Coronary artery (tissue), 2 donors: ENCODE measurements around the gene SEMA5A.

Source experiments
- DNase-seq: peaks from one replicate; pipeline ENCODE4 v3.0.0-alpha.2; 2017; ENCODE audit warnings: low spot score
- H3K27ac ChIP-seq, 2 donors: fragments of 200-600 bp; sonication (generic); one replicate each; pipeline ENCODE4 v1.5.1; 2016 to 2019
- H3K4me3 ChIP-seq: fragments of 200-600 bp; sonication (generic); 2 replicates; pipeline ENCODE4 v1.5.1; 2016; ENCODE audit warnings: mild to moderate bottlenecking, moderate library complexity
- TF ChIP-seq, protein P1 (sequence below): fragments of 200-600 bp; sonication (generic); IDR thresholded peaks from one replicate; pipeline ENCODE4 v1.5.1; 2019; ENCODE audit warnings: antibody characterized with exemption

The SEMA5A gene

GRCh38 chr5:9042241-9042640, 503.6 kb downstream of the SEMA5A start:
- no peak overlapping the region for H3K4me3 ChIP-seq
- no peak for DNase-seq
- TF ChIP-seq, protein P1, sequence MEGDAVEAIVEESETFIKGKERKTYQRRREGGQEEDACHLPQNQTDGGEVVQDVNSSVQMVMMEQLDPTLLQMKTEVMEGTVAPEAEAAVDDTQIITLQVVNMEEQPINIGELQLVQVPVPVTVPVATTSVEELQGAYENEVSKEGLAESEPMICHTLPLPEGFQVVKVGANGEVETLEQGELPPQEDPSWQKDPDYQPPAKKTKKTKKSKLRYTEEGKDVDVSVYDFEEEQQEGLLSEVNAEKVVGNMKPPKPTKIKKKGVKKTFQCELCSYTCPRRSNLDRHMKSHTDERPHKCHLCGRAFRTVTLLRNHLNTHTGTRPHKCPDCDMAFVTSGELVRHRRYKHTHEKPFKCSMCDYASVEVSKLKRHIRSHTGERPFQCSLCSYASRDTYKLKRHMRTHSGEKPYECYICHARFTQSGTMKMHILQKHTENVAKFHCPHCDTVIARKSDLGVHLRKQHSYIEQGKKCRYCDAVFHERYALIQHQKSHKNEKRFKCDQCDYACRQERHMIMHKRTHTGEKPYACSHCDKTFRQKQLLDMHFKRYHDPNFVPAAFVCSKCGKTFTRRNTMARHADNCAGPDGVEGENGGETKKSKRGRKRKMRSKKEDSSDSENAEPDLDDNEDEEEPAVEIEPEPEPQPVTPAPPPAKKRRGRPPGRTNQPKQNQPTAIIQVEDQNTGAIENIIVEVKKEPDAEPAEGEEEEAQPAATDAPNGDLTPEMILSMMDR: no peak
- no peak overlapping the region for H3K27ac ChIP-seq

DNA sequence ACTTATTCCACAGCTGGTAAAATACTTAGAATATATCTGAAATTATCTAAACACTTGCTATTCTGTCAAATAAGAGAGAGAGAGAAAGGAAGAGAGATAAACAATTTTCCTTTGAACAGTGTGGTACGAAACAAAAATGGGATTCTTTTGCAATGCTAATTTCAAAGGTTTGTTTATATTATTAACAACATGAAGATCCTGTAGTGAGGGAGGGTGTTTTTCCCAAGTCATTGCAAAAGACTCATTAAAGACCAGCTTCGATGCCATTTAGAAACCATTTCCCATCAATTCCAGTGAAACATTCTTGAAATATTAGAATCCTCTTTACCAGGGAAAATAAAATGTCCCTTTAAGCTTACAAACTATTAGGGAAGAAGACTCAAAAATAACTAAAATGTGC, 505.4 kb downstream of the SEMA5A start:
- TF ChIP-seq, protein P1: no peak
- DNase-seq: no peak
- no peak overlapping the region for H3K4me3 ChIP-seq
- no peak overlapping the region for H3K27ac ChIP-seq

- Histone ChIP-seq H3K27ac (no peak overlapping the region), H3K4me3 (no peak overlapping the region)
- no peak for DNase-seq
- TF ChIP-seq, protein P1: no peak
Measured at GRCh38 chr5:9037048-9037447, 508.8 kb downstream of the SEMA5A start.

- TF ChIP-seq, protein P1: no peak
- Histone ChIP-seq H3K4me3 (no peak overlapping the region), H3K27ac (no peak overlapping the region)
- DNase-seq: no peak
Measured at GRCh38 chr5:9035346-9035745, 510.5 kb downstream of the SEMA5A start.

GRCh38 chr5:9034649-9035048, 511.2 kb downstream of the SEMA5A start:
- TF ChIP-seq, protein P1: no peak
- no peak for DNase-seq
- Histone ChIP-seq H3K4me3 (no peak overlapping the region), H3K27ac (no peak overlapping the region)

GRCh38 chr5:9033524-9033923, 512.4 kb downstream of the SEMA5A start:
- DNase-seq: no peak
- TF ChIP-seq, protein P1: no peak
- H3K27ac ChIP-seq: no peak overlapping the region
- H3K4me3 ChIP-seq: no peak overlapping the region

- TF ChIP-seq, protein P1: no peak
- no peak overlapping the region for H3K27ac ChIP-seq
- H3K4me3 ChIP-seq: no peak overlapping the region
- no peak for DNase-seq
Measured at GRCh38 chr5:9025942-9026341, 519.9 kb downstream of the SEMA5A start.
